GM15510 (cell line): ENCODE data around the gene SLC6A8.

Source experiments
- POLR2A ChIP-seq: IDR thresholded peaks from 3 replicates; pipeline ENCODE4 v1.6.1; 2011; ENCODE audit warnings: borderline replicate concordance; ENCODE audit not compliant: insufficient read length; ENCODE audit errors: extremely low read depth

SLC6A8 gene

GRCh38 chrX:153709726-153710674, 22.3 kb downstream of the SLC6A8 start:
- no peak for TF ChIP-seq POLR2A

GRCh38 chrX:153714256-153714655, 26.5 kb downstream of the SLC6A8 start:
- no peak for TF ChIP-seq POLR2A

GRCh38 chrX:153717445-153717844, 29.7 kb downstream of the SLC6A8 start:
- no peak for TF ChIP-seq POLR2A

- no peak for TF ChIP-seq POLR2A
Observed at GRCh38 chrX:153719238-153719637, 31.5 kb downstream of the SLC6A8 start.

- TF ChIP-seq POLR2A, result no peak
Observed at GRCh38 chrX:153719701-153720100, 32.0 kb downstream of the SLC6A8 start.

GRCh38 chrX:153722704-153723350, 35.1 kb downstream of the SLC6A8 start:
- no peak for TF ChIP-seq POLR2A

GRCh38 chrX:153723351-153724251, 35.9 kb downstream of the SLC6A8 start:
- TF ChIP-seq POLR2A, result no peak

GRCh38 chrX:153724252-153725038, 36.7 kb downstream of the SLC6A8 start, which contains the start of the genes ABCD1 and BCAP31:
ABCD1 (plus strand) TSS chrX:153724856; CDS start chrX:153725267, 411 bp downstream.
BCAP31 (minus strand) TSS chrX:153724387; CDS start chrX:153723244, 1,143 bp downstream.
- peak; percentile 66 for TF ChIP-seq POLR2A

GRCh38 chrX:153725039-153725831, 37.5 kb downstream of the SLC6A8 start:
- TF ChIP-seq POLR2A, result no peak

GRCh38 chrX:153725832-153726285, 38.1 kb downstream of the SLC6A8 start:
- no peak for TF ChIP-seq POLR2A

GRCh38 chrX:153726286-153727122, 38.8 kb downstream of the SLC6A8 start:
- no peak for TF ChIP-seq POLR2A

GRCh38 chrX:153727123-153727931, 39.6 kb downstream of the SLC6A8 start:
- TF ChIP-seq POLR2A, result no peak

- no peak for TF ChIP-seq POLR2A
Observed at GRCh38 chrX:153728095-153728494, 40.4 kb downstream of the SLC6A8 start.
